D721Med (cell line): Measurements from ENCODE around the gene MEF2C.

Source experiments
- DNase-seq: peaks from one replicate; pipeline ENCODE4 v3.0.0; 2011; ENCODE audit warnings: low spot score; ENCODE audit not compliant: insufficient read length
- FAIRE-seq: peaks from 2 replicates; lab custom pipeline; 2011; peaks lifted over from hg19 to GRCh38; lab: Jason Lieb, UNC
- TF ChIP-seq, protein P1 (sequence below): IDR thresholded peaks from 2 replicates; pipeline ENCODE4 v1.5.1; 2012; ENCODE audit warnings: mild to moderate bottlenecking, control low read depth; ENCODE audit not compliant: insufficient read depth; ENCODE audit errors: missing control alignments

Gene MEF2C

GRCh38 chr5:88681211-88681803, 201.7 kb downstream of the MEF2C start:
- no peak for FAIRE-seq
- TF ChIP-seq, protein P1, sequence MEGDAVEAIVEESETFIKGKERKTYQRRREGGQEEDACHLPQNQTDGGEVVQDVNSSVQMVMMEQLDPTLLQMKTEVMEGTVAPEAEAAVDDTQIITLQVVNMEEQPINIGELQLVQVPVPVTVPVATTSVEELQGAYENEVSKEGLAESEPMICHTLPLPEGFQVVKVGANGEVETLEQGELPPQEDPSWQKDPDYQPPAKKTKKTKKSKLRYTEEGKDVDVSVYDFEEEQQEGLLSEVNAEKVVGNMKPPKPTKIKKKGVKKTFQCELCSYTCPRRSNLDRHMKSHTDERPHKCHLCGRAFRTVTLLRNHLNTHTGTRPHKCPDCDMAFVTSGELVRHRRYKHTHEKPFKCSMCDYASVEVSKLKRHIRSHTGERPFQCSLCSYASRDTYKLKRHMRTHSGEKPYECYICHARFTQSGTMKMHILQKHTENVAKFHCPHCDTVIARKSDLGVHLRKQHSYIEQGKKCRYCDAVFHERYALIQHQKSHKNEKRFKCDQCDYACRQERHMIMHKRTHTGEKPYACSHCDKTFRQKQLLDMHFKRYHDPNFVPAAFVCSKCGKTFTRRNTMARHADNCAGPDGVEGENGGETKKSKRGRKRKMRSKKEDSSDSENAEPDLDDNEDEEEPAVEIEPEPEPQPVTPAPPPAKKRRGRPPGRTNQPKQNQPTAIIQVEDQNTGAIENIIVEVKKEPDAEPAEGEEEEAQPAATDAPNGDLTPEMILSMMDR, result no peak
- no peak for DNase-seq

DNA sequence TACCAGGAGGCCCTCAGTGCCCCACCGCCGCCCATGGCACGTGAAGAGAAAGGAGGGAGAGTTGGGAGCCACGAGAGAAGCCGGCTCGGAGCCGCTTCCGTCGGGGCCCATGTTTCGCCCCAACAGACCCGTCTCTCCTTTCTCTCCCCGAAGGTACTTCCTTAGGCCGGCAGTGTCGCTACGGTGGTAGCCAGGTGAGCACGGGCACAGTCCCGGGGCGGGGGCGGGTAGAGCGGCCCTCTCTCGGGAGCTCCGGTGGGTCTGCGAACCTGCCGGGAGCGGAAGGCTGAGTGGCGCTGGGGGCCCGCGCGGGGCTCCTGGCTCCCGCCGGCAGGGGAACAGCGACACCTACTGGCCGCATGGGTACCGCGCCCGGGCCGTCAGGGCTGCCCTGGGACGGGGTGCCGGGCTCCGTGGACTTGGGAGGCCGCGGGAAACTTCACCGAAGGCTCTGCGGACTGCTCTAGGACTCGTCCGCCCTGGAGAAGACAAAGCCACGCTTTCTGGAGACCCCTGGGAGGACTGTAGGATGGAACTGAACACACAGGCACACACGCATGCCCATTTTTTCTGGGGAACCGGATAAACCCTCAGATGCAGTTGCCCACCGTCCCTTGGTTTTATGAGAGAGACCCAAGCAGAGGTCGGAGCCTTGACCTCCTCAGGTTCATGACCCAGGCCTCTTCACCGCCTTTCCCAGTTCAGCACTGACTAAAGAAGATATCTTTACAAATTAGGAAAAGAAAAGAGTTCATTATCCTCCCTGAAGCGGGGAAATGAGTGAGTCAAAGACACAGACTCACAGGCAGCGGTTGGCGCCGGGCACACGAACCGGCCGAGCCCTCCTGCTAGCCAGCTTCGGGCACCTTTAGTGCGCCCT, 202.5 kb downstream of the MEF2C start:
- peak; percentile 70 for DNase-seq
- TF ChIP-seq, protein P1, result peak; percentile 77
- FAIRE-seq, result no peak

DNA sequence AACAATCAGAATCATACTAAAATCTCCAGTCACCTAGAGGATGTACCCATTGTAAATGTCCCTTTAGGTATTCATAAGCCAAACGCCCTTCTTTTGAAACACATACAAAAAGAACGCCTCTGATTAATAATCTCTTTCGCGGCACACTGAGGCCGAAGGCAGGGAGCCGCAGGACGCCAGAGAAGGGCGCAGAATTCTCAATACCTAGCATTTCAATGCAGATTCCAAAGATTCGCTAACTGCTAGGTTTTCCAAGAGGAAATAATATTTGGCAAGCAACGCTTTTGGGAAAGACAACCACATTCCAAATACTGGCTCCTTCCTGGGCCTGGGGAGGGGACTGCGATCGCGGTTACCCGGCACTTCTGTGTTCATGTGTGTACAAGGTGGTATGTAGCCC, 203.3 kb downstream of the MEF2C start:
- no peak for FAIRE-seq
- no peak for DNase-seq
- TF ChIP-seq, protein P1, result no peak

GRCh38 chr5:88678770-88679381, 204.1 kb downstream of the MEF2C start:
- FAIRE-seq, result no peak
- no peak for DNase-seq
- TF ChIP-seq, protein P1, result no peak

- FAIRE-seq, result no peak
- TF ChIP-seq, protein P1, result no peak
- DNase-seq, result no peak
Observed at GRCh38 chr5:88677943-88678769, 204.8 kb downstream of the MEF2C start.

- TF ChIP-seq, protein P1, result no peak
- FAIRE-seq (peak; percentile 21), DNase-seq (no peak)
Observed at GRCh38 chr5:88677376-88677895, 205.5 kb downstream of the MEF2C start.
